Esophagus muscularis mucosa (tissue), 4 donors: ENCODE results near the gene PTPRN2. TPM values are rescaled to one million over a fixed set of nuclear protein-coding genes. Genes with fewer than 3 reads are reported as not detected.
"Not testable (repeated sequence)": the region's sequence is repeated elsewhere in the genome, so short reads cannot be mapped to it uniquely, and the experiment has no call there.

Experiments used
- DNase-seq: peaks from one replicate; pipeline ENCODE4 v3.0.0-alpha.2; 2017; ENCODE audit errors: extremely low spot score
- H3K27ac ChIP-seq, 4 donors: fragments of 200-600 bp; sonication (generic); replicated peaks in 1 of 4; 1 replicate in 3 of 4; 2 replicates in 1 of 4; pipeline ENCODE4 v1.5.1; 2016 to 2019; ENCODE audit warnings: mild to moderate bottlenecking in 1 of 4
- H3K27me3 ChIP-seq, 4 donors: fragments of 200-600 bp; sonication (generic); one replicate each; pipeline versions ENCODE4 v1.5.1 to v1.6.0; 2016 to 2019
- H3K36me3 ChIP-seq, 4 donors: fragments of 200-600 bp; sonication (generic); one replicate each; pipeline ENCODE4 v1.5.1; 2016 to 2019
- H3K4me1 ChIP-seq, 4 donors: fragments of 200-600 bp; sonication (generic); one replicate each; pipeline ENCODE4 v1.5.1; 2016 to 2019
- H3K4me3 ChIP-seq, 4 donors: fragments of 200-600 bp; sonication (generic); 1 replicate in 2 of 4; 2 replicates in 2 of 4; pipeline ENCODE4 v1.5.1; 2016 to 2019; ENCODE audit warnings: mild to moderate bottlenecking in 4 of 4, moderate library complexity in 1 of 4
- H3K9me3 ChIP-seq, 4 donors: fragments of 200-600 bp; sonication (generic); 1 replicate in 3 of 4; 2 replicates in 1 of 4; pipeline ENCODE4 v1.5.1; 2016 to 2019
- EP300 ChIP-seq: sonication (generic); formaldehyde crosslinking; IDR thresholded peaks from one replicate; pipeline ENCODE4 v1.6.1; 2017; ENCODE audit warnings: antibody characterized with exemption
- POLR2A ChIP-seq: fragments of 450-650 bp; IDR thresholded peaks from one replicate; pipeline ENCODE4 v1.6.1; 2017; ENCODE audit warnings: antibody characterized with exemption, moderate library complexity, mild to moderate bottlenecking, low read depth
- POLR2AphosphoS5 ChIP-seq, 2 donors: sonication (generic); formaldehyde crosslinking; IDR thresholded peaks; one replicate each; pipeline ENCODE4 v1.6.1; 2017; ENCODE audit warnings: antibody characterized with exemption in 2 of 2
- WGBS: methylation state at CpG from one replicate; pipeline ENCODE4 v1.1.5; 2018; 5-methylcytosine and 5-hydroxymethylcytosine counted together
- intact Hi-C: fragments of 100-400 bp; cut with DNase I; formaldehyde crosslinking; loops from one replicate; pipeline ENCODE4 v1.15.1; 2023
- total RNA-seq, 4 donors: library from RNA; depleted of rRNA; stranded (reverse); fragments of >200 nt; gene quantifications; one replicate each; pipeline versions ENCODE4 v1.1.0 to v1.2.1, GENCODE V29; 2016
- TF ChIP-seq, protein P1 (sequence below), 3 experiments: fragments of 200-600 bp in 2 of 3; fragments of 450-650 bp in 1 of 3; sonication (generic) in 2 of 3; IDR thresholded peaks; one replicate each; pipeline ENCODE4 v1.5.1; 2017 to 2019; ENCODE audit warnings: antibody characterized with exemption in 3 of 3, mild to moderate bottlenecking in 2 of 3, moderate library complexity in 1 of 3

PTPRN2 gene
- total RNA-seq, 4 donors from 2014 or later, result 2.1 to 3.1 (median 3.1) TPM

DNA sequence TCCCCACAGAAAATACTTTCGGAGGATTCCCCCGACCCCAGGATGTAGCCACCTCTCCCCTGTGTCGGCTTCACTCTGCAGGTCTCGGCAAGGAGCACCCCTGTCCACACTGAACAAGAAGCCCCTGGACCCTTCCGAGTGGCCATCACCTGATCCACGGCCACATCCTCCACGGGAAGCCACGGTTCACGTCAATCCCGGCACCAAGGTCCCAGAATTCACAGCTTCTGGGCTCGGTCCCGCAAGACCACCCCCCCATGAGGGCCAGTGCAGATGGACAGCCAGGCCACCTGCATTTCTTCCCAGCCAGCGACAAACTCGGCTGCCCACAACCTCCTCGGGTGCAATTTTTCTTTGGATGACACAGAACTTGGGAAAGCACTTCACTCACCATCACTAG lies 199.6 kb downstream of the PTPRN2 start:
- Histone ChIP-seq H3K4me3 (no peak overlapping the region), H3K9me3 (no peaks in the 10 kb centered on the region), H3K27me3 (peaks cover 0 to 22% (median 0%) of the 10 kb centered on the region in 4 donors), H3K27ac (no peak overlapping the region), H3K36me3 (no peaks in the 10 kb centered on the region), H3K4me1 (no peaks in the 10 kb centered on the region)
- WGBS, result 76% methylated on average over 10 of the region's 15 CpGs
- no peak for DNase-seq
- intact Hi-C loops, result no loop called here
- TF ChIP-seq, protein P1, sequence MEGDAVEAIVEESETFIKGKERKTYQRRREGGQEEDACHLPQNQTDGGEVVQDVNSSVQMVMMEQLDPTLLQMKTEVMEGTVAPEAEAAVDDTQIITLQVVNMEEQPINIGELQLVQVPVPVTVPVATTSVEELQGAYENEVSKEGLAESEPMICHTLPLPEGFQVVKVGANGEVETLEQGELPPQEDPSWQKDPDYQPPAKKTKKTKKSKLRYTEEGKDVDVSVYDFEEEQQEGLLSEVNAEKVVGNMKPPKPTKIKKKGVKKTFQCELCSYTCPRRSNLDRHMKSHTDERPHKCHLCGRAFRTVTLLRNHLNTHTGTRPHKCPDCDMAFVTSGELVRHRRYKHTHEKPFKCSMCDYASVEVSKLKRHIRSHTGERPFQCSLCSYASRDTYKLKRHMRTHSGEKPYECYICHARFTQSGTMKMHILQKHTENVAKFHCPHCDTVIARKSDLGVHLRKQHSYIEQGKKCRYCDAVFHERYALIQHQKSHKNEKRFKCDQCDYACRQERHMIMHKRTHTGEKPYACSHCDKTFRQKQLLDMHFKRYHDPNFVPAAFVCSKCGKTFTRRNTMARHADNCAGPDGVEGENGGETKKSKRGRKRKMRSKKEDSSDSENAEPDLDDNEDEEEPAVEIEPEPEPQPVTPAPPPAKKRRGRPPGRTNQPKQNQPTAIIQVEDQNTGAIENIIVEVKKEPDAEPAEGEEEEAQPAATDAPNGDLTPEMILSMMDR (IDR thresholded peaks at IDR 0.05), result no peak
- no peak for TF ChIP-seq POLR2AphosphoS5 (IDR thresholded peaks at IDR 0.05)

DNA sequence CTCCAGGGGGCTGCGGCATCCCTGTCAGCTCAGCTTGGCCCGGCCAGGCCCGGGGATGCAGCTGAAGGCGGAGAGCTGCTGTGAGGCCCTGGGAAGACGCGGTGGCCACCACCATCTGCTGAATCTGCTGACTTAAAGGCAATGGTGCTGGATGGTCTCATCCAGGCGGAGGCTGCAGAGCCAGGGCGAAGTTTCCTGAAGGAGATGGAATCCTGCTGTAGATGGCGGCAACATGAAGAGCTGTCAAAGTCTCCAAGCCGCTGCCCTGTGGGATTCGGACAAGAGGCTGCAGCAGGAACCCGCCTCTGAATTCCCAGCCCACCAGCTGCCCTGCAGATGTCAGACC lies 200.1 kb downstream of the PTPRN2 start:
- WGBS, result 66% methylated on average over 12 of the region's 12 CpGs
- Histone ChIP-seq H3K4me1 (no peaks in the 10 kb centered on the region), H3K9me3 (no peaks in the 10 kb centered on the region), H3K36me3 (no peaks in the 10 kb centered on the region), H3K27ac (no peak overlapping the region), H3K4me3 (no peak overlapping the region), H3K27me3 (peaks cover 0 to 22% (median 0%) of the 10 kb centered on the region in 4 donors)
- no peak for DNase-seq
- intact Hi-C loops, result no loop called here
- TF ChIP-seq, protein P1 (IDR thresholded peaks at IDR 0.05), result no peak
- TF ChIP-seq POLR2A (no peak), EP300 (no peak), POLR2AphosphoS5 (IDR thresholded peaks at IDR 0.05) (no peak)

DNA sequence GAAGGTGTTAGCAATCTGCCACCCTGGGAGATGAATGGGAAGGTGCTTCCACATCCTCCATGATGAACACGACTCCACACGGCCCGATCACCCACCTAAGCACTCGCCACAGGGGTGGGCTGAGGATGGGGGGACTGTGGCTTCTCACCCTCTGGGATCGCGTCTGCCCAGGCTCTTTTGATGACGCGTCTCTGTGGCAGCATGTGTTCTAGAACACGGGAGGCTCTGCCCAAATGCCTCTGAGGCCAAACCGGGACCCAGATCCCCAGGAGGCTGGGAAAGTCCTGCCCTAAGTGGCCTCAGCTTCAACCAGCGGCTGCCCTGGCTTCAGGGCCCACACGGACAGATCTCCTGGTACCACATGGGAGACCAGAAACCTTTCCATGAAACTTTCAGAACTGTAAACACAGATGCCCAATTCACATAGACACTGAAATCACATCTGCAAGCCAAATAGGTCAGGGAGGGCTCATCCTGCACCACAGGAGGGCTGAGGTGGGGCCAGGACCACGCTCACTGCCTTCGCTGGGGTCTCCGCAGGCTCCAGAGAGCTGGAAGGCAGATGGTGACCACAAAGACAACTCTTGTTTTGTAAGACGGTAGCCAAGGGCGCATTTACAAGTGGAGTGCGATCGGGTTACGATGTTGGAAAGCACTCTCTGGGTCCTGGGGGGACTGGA lies 200.6 kb downstream of the PTPRN2 start:
- TF ChIP-seq POLR2A (no peak), EP300 (no peak), POLR2AphosphoS5 (IDR thresholded peaks at IDR 0.05) (no peak)
- TF ChIP-seq, protein P1 (IDR thresholded peaks at IDR 0.05), result no peak
- no peak for DNase-seq
- H3K9me3 ChIP-seq, result no peaks in the 10 kb centered on the region
- no peaks in the 10 kb centered on the region for H3K4me1 ChIP-seq
- no peak overlapping the region for H3K4me3 ChIP-seq
- intact Hi-C loops, result no loop called here
- H3K27ac ChIP-seq, result no peak overlapping the region
- no peaks in the 10 kb centered on the region for H3K36me3 ChIP-seq
- 57% methylated on average over 13 of the region's 20 CpGs for WGBS
- H3K27me3 ChIP-seq, result peaks cover 0 to 24% (median 0%) of the 10 kb centered on the region in 4 donors

DNA sequence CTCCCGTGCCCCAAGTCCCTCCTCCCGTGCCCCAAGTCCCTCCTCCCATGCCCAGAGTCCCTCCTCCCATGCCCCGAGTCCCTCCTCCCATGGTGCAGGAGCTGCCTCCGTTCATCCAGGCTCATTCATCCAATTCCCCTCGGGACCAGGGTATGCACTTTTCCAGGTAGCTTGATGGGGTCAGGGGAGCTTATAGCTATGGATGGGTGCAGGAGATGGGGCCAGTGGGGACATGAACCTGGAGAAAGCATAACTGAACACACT lies 201.3 kb downstream of the PTPRN2 start:
- peaks cover 0 to 26% (median 0%) of the 10 kb centered on the region in 4 donors for H3K27me3 ChIP-seq
- DNase-seq, result no peak
- TF ChIP-seq POLR2AphosphoS5 (IDR thresholded peaks at IDR 0.05) (no peak), EP300 (no peak), POLR2A (no peak)
- TF ChIP-seq, protein P1 (IDR thresholded peaks at IDR 0.05), result no peak
- H3K27ac ChIP-seq, result no peak overlapping the region
- no peaks in the 10 kb centered on the region for H3K36me3 ChIP-seq
- WGBS, result 82% methylated on average over 5 of the region's 5 CpGs
- no peak overlapping the region for H3K4me3 ChIP-seq
- intact Hi-C loops, result no loop called here
- no peaks in the 10 kb centered on the region for H3K9me3 ChIP-seq
- no peaks in the 10 kb centered on the region for H3K4me1 ChIP-seq

DNA sequence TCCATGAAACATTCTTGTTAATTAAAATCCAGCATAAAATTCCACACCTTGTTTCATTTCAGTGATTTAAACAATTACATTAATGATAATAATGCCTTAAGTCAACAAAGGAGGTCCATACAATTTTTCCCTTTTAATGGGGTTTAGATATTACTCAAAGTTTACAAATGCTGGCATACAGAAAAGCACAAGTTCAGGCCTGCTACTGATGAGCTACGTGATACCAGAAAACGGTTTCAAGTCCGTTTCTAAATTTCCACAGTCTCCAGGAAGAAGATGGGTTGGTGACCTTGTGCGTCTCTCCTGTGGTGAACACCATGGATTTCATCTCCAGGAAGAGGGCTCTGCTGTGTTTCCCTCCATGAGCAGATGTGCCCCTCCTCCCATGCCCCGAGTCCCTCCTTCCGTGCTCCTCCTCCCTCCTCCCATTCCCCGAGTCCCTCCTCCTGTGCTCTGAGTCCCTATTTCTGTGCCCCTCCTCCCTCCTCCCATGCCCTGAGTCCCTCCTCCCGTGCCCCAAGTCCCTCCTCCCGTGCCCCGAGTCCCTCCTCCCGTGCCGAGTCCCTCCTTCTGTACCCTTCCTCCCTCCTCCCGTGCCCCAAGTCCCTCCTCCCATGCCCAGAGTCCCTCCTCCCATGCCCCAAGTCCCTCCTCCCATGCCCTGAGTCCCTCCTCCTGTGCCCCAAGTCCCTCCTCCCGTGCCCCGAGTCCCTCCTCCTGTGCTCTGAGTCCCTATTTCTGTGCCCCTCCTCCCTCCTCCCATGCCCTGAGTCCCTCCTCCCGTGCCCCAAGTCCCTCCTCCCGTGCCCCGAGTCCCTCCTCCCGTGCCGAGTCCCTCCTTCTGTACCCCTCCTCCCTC lies 201.9 kb downstream of the PTPRN2 start:
- 86% methylated on average over 20 of the region's 20 CpGs for WGBS
- H3K4me1 ChIP-seq, DNase-seq, H3K4me3 ChIP-seq, H3K27ac ChIP-seq, H3K36me3 ChIP-seq, H3K9me3 ChIP-seq, intact Hi-C loops: not testable (repeated sequence)
- peaks cover 0 to 26% (median 0%) of the 10 kb centered on the region in 4 donors for H3K27me3 ChIP-seq
